WTC11 (cell line): Measurements from ENCODE around the gene C3orf22. TPM values are rescaled to one million over a fixed set of nuclear protein-coding genes. Genes with fewer than 3 reads are reported as not detected.
A peak's percentile ranks its signal among the peaks of the same experiment; 100 is the strongest.

ENCODE experiments used
- ATAC-seq: fragments of 200-7000 bp; cut with Tn5 transposase; 2 replicates; pipeline ENCODE4 v1.10.0; 2021; ENCODE audit warnings: mild to moderate bottlenecking, moderate library complexity
- CTCF ChIA-PET: fragments of 300-600 bp; sonication (Branson Sonifier 250); formaldehyde crosslinking; loops from one replicate; lab custom pipeline; 2021; ENCODE audit warnings: antibody characterized with exemption; lab: Charles Lee
- POLR2A ChIA-PET: fragments of 350-600 bp; sonication (Branson Sonifier 250); formaldehyde crosslinking; loops from one replicate; lab custom pipeline; 2021; ENCODE audit warnings: antibody characterized with exemption; lab: Charles Lee
- DNase-seq: peaks from one replicate; pipeline ENCODE4 v3.0.0; 2021; ENCODE audit warnings: low spot score
- H3K27ac Mint-ChIP-seq: 2 replicates; pipeline ENCODE4 v1.8.0; 2021; ENCODE audit warnings: mixed read lengths
- H3K27me3 Mint-ChIP-seq: 2 replicates; pipeline ENCODE4 v1.8.0; 2021; ENCODE audit warnings: low read depth, mild to moderate bottlenecking, moderate library complexity, mixed read lengths
- H3K36me3 Mint-ChIP-seq: 2 replicates; pipeline ENCODE4 v1.8.0; 2021; ENCODE audit warnings: mixed read lengths
- H3K4me1 Mint-ChIP-seq: 2 replicates; pipeline ENCODE4 v1.8.0; 2022; ENCODE audit warnings: mixed read lengths
- H3K4me3 Mint-ChIP-seq: 2 replicates; pipeline ENCODE4 v1.8.0; 2021; ENCODE audit warnings: mild to moderate bottlenecking, moderate library complexity, mixed read lengths
- H3K9me3 Mint-ChIP-seq: 2 replicates; pipeline ENCODE4 v1.8.0; 2021; ENCODE audit warnings: mixed read lengths
- CREM ChIP-seq: sonication (generic); formaldehyde crosslinking; IDR thresholded peaks from 2 replicates; pipeline ENCODE4 v1.8.1; 2022; ENCODE audit warnings: mild to moderate bottlenecking, missing genetic modification reagents, moderate library complexity
- FOXK1 ChIP-seq: sonication (generic); formaldehyde crosslinking; IDR thresholded peaks from 2 replicates; pipeline ENCODE4 v1.8.0; 2022; ENCODE audit warnings: mild to moderate bottlenecking, moderate library complexity, missing genetic modification reagents
- GRHL2 ChIP-seq: fragments of 250-450 bp; sonication (Bioruptor Pico); IDR thresholded peaks from 2 replicates; pipeline ENCODE4 v1.8.0; 2022; ENCODE audit warnings: mild to moderate bottlenecking, moderate library complexity; ENCODE audit not compliant: insufficient replicate concordance, severe bottlenecking
- NFYB ChIP-seq: sonication (generic); formaldehyde crosslinking; conservative IDR thresholded peaks from 2 replicates; pipeline ENCODE4 v1.8.0; 2022; ENCODE audit warnings: low read depth, missing genetic modification reagents
- NR1H2 ChIP-seq: sonication (generic); formaldehyde crosslinking; IDR thresholded peaks from 2 replicates; pipeline ENCODE4 v1.9.0; 2021; ENCODE audit warnings: mild to moderate bottlenecking, moderate library complexity, missing genetic modification reagents
- NR3C1 ChIP-seq: sonication (generic); formaldehyde crosslinking; conservative IDR thresholded peaks from 2 replicates; pipeline ENCODE4 v1.8.1; 2023; ENCODE audit warnings: low read depth, mild to moderate bottlenecking, missing genetic modification reagents
- OVOL2 ChIP-seq: fragments of 250-450 bp; sonication (Bioruptor Pico); IDR thresholded peaks from 2 replicates; pipeline ENCODE4 v1.9.0; 2021; ENCODE audit warnings: mild to moderate bottlenecking, borderline replicate concordance
- ZNF423 ChIP-seq: fragments of 250-450 bp; sonication (Bioruptor Pico); IDR thresholded peaks from 2 replicates; pipeline ENCODE4 v2.1.2; 2022; ENCODE audit warnings: mild to moderate bottlenecking, moderate library complexity
- ZNF671 ChIP-seq: fragments of 250-450 bp; sonication (Bioruptor Pico); IDR thresholded peaks from 2 replicates; pipeline ENCODE4 v1.8.0; 2021; ENCODE audit warnings: mild to moderate bottlenecking
- total RNA-seq: library from RNA; stranded (reverse); gene quantifications from 3 replicates; pipeline ENCODE4 v1.2.3, GENCODE V29; 2021
- TF ChIP-seq, protein P1 (sequence below): sonication (generic); formaldehyde crosslinking; IDR thresholded peaks from 2 replicates; pipeline ENCODE4 v1.8.0; 2022; ENCODE audit warnings: mild to moderate bottlenecking, missing genetic modification reagents
- TF ChIP-seq, protein P2 (sequence below): sonication (generic); formaldehyde crosslinking; IDR thresholded peaks from 2 replicates; pipeline ENCODE4 v1.8.1; 2023; ENCODE audit warnings: mild to moderate bottlenecking, missing genetic modification reagents, moderate library complexity
- TF ChIP-seq, protein P3 (sequence below): fragments of 250-450 bp; sonication (Bioruptor Pico); IDR thresholded peaks from 2 replicates; pipeline ENCODE4 v1.9.0; 2021; ENCODE audit warnings: moderate library complexity, mild to moderate bottlenecking, inconsistent platforms, borderline replicate concordance
- TF ChIP-seq, protein P4 (sequence below): sonication (generic); formaldehyde crosslinking; IDR thresholded peaks from 2 replicates; pipeline ENCODE4 v1.8.1; 2023; ENCODE audit warnings: mild to moderate bottlenecking, moderate library complexity, missing genetic modification reagents

The C3orf22 gene
- total RNA-seq, 1 experiment from 2014 or later: not detected

DNA sequence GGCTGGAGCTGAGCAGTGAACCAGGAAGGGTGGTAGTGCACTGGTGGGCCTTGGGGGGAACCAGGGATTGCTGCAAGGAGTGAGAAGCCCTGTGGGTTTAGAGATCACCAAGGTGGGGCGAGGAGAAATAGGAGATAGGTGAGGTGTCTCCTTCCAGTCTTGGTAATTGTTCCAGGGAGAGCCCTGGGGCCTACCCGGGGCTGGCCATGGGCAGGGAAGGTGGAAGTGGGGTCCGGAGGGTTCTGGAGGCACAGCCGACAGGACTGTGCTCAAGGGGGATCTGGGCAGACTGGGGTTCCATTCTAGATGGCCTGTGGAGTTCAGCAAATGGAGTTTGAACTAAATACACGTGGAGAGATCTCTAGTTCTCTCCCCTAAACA, 30.3 kb downstream of the C3orf22 start (continued):
- TF ChIP-seq CREM (CRISPR knock-in tag) (no peak), OVOL2 (CRISPR knock-in tag) (no peak), GRHL2 (CRISPR knock-in tag) (no peak)
- TF ChIP-seq, protein P1, sequence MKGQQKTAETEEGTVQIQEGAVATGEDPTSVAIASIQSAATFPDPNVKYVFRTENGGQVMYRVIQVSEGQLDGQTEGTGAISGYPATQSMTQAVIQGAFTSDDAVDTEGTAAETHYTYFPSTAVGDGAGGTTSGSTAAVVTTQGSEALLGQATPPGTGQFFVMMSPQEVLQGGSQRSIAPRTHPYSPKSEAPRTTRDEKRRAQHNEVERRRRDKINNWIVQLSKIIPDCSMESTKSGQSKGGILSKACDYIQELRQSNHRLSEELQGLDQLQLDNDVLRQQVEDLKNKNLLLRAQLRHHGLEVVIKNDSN (CRISPR knock-in tag): no peak

DNA sequence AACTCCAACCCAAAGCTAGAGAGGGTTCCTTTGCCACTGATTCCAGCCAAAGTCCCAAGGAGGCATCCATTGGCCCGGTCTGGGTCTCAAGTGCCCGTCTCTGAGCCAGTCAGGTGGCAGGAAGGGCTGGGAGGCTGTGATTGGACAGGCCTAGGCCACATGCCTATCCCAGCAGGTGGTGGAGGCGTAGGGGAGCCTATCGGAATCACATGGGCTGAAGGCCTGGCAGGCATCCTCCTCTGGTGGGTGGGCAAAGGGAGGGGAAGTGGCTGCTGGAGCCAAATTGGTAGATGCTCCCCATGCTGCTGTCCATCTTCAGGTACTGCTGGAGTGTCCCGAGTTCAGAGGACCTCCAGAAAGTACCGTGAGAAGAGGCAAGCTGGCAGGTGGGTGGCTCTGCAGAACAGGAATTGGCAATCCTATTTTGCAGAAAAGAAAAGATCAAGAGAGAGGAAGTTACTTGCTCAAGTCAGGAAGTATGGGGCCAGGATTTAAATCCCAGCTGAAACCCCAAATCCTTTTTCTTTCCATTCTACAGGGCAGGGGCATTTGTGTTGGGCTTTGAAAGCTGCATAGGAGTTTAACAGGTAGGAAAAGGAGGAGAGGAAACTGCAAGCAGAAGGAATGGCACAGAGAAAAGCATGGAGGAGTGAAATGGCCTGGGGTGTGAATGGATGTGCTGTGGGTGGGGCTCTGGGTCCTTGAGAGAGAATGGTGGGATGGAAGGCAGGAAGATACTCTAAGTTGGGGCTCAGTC, 31.1 kb downstream of the C3orf22 start:
- DNase-seq: peak; percentile 39
- H3K27me3 Mint-ChIP-seq: peaks cover 20% of the 10 kb centered on the region
- CTCF ChIA-PET: no interaction called here
- H3K4me3 Mint-ChIP-seq: no peak overlapping the region
- TF ChIP-seq NFYB (CRISPR knock-in tag) (0 out of 2 replicates have a peak, but pooled peaks have one; percentile 21), ZNF423 (CRISPR knock-in tag) (no peak), NR1H2 (CRISPR knock-in tag) (no peak)
- TF ChIP-seq, protein P2, sequence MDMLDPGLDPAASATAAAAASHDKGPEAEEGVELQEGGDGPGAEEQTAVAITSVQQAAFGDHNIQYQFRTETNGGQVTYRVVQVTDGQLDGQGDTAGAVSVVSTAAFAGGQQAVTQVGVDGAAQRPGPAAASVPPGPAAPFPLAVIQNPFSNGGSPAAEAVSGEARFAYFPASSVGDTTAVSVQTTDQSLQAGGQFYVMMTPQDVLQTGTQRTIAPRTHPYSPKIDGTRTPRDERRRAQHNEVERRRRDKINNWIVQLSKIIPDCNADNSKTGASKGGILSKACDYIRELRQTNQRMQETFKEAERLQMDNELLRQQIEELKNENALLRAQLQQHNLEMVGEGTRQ: peak; percentile 81
- TF ChIP-seq, protein P1 (CRISPR knock-in tag): peak; percentile 73
- TF ChIP-seq, all 79 proteins: peak for 3
- no peaks in the 10 kb centered on the region for H3K36me3 Mint-ChIP-seq
- peaks cover 14% of the 10 kb centered on the region; the same call in 1 of the 2 replicates for H3K4me1 Mint-ChIP-seq
- no peak for ATAC-seq
- no peaks in the 10 kb centered on the region for H3K9me3 Mint-ChIP-seq
- POLR2A ChIA-PET: no interaction called here
- H3K27ac Mint-ChIP-seq: no peak overlapping the region

DNA sequence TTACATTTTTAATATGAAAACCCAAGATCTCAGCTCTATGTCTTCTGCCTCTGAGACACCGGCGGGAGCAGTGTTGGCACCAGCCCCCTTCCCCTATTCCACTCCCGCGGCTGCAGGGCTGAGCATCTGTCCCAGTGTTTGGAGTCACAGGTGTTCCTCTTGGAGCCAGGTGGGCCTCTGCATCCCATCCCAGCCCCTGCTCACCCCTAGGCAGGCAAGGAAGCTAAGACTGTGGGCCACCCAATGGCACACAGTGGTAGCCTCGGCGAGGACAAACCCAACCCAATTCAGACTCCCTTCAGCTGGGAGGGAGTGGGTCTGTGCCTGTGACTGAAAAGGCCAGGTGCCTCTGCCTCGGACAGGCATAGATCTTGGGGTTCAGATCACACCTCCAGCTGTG, 31.7 kb downstream of the C3orf22 start:
- ATAC-seq: no peak
- DNase-seq: no peak
- Mint-ChIP-seq H3K4me3 (no peak overlapping the region), H3K36me3 (no peaks in the 10 kb centered on the region), H3K27me3 (peaks cover 23% of the 10 kb centered on the region), H3K9me3 (no peaks in the 10 kb centered on the region), H3K4me1 (peaks cover 19% of the 10 kb centered on the region), H3K27ac (no peak overlapping the region)
- POLR2A ChIA-PET: no interaction called here
- TF ChIP-seq, protein P3, sequence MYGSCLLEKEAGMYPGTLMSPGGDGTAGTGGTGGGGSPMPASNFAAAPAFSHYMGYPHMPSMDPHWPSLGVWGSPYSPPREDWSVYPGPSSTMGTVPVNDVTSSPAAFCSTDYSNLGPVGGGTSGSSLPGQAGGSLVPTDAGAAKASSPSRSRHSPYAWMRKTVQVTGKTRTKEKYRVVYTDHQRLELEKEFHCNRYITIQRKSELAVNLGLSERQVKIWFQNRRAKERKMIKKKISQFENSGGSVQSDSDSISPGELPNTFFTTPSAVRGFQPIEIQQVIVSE (CRISPR knock-in tag): no peak
- TF ChIP-seq ZNF671 (CRISPR knock-in tag) (no peak), NR3C1 (no peak), FOXK1 (CRISPR knock-in tag) (no peak)
- CTCF ChIA-PET: no interaction called here

DNA sequence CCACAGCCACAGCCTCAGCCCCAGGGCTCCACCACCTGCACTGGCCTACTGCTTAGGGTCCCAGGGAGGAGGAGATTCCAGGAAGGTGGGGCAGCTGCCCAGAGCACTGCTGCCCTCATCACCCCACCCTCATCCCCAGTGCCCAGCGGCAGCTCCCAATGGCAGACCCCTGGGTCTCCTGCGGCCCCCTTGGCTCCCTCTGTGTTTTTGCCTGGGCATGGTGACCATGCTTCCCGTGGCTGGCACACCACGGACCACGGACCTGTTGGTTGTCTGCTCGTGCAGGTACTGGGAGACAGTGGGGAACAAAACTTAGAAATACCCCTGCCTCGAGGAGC, 32.1 kb downstream of the C3orf22 start:
- ATAC-seq (no peak), DNase-seq (no peak)
- ChIA-PET POLR2A (no interaction called here), CTCF (no interaction called here)
- Mint-ChIP-seq H3K27me3 (peaks cover 23% of the 10 kb centered on the region), H3K27ac (no peak overlapping the region), H3K4me1 (peaks cover 19% of the 10 kb centered on the region), H3K36me3 (no peaks in the 10 kb centered on the region), H3K9me3 (no peaks in the 10 kb centered on the region), H3K4me3 (no peak overlapping the region)
- TF ChIP-seq, protein P3 (CRISPR knock-in tag): no peak
- TF ChIP-seq, protein P4, sequence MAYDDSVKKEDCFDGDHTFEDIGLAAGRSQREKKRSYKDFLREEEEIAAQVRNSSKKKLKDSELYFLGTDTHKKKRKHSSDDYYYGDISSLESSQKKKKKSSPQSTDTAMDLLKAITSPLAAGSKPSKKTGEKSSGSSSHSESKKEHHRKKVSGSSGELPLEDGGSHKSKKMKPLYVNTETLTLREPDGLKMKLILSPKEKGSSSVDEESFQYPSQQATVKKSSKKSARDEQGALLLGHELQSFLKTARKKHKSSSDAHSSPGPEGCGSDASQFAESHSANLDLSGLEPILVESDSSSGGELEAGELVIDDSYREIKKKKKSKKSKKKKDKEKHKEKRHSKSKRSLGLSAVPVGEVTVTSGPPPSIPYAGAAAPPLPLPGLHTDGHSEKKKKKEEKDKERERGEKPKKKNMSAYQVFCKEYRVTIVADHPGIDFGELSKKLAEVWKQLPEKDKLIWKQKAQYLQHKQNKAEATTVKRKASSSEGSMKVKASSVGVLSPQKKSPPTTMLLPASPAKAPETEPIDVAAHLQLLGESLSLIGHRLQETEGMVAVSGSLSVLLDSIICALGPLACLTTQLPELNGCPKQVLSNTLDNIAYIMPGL: no peak
